ENCODE data around the gene ANAPC5.

DNA sequence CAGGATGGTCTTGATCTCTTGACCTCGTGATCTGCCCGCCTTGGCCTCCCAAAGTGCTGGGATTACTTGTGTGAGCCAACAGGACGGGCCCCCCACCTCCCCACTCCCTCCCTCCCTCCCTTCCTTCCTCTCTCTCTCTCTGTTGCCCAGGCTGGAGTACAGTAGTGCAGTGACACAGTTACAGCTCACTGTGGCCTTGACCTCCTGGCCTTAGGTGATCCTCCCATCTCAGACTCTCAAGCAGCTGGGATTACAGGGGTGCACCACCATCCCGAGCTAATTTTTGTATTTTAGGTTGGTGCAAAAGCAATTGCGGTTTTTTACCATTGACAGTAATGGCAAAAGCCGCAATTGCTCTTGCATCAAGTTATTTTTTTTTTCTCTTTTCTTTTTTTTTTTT, 19.2 kb upstream of the ANAPC5 start:
- no peak for TF ChIP-seq CTCF (IDR thresholded peaks at IDR 0.05 in 4 of 5, conservative IDR thresholded peaks at IDR 0.05 in 1 of 5)
- TF ChIP-seq POLR2A (IDR thresholded peaks at IDR 0.05) = no peak
